WTC11 (cell line): ENCODE data around the gene ANO4. TPM values are rescaled to one million over a fixed set of nuclear protein-coding genes. Genes with fewer than 3 reads are reported as not detected.

Experiments
- ATAC-seq: fragments of 200-7000 bp; cut with Tn5 transposase; 2 replicates; pipeline ENCODE4 v1.10.0; 2021; ENCODE audit warnings: mild to moderate bottlenecking, moderate library complexity
- CTCF ChIA-PET: fragments of 300-600 bp; sonication (Branson Sonifier 250); formaldehyde crosslinking; loops from one replicate; lab custom pipeline; 2021; ENCODE audit warnings: antibody characterized with exemption; lab: Charles Lee
- POLR2A ChIA-PET: fragments of 350-600 bp; sonication (Branson Sonifier 250); formaldehyde crosslinking; loops from one replicate; lab custom pipeline; 2021; ENCODE audit warnings: antibody characterized with exemption; lab: Charles Lee
- DNase-seq: peaks from one replicate; pipeline ENCODE4 v3.0.0; 2021; ENCODE audit warnings: low spot score
- H3K27ac Mint-ChIP-seq: 2 replicates; pipeline ENCODE4 v1.8.0; 2021; ENCODE audit warnings: mixed read lengths
- H3K27me3 Mint-ChIP-seq: 2 replicates; pipeline ENCODE4 v1.8.0; 2021; ENCODE audit warnings: low read depth, mild to moderate bottlenecking, moderate library complexity, mixed read lengths
- H3K36me3 Mint-ChIP-seq: 2 replicates; pipeline ENCODE4 v1.8.0; 2021; ENCODE audit warnings: mixed read lengths
- H3K4me1 Mint-ChIP-seq: 2 replicates; pipeline ENCODE4 v1.8.0; 2022; ENCODE audit warnings: mixed read lengths
- H3K4me3 Mint-ChIP-seq: 2 replicates; pipeline ENCODE4 v1.8.0; 2021; ENCODE audit warnings: mild to moderate bottlenecking, moderate library complexity, mixed read lengths
- H3K9me3 Mint-ChIP-seq: 2 replicates; pipeline ENCODE4 v1.8.0; 2021; ENCODE audit warnings: mixed read lengths
- ARID4B ChIP-seq: sonication (generic); formaldehyde crosslinking; IDR thresholded peaks from 2 replicates; pipeline ENCODE4 v1.8.0; 2023; ENCODE audit warnings: missing genetic modification reagents, mild to moderate bottlenecking, borderline replicate concordance
- ATF1 ChIP-seq: sonication (generic); formaldehyde crosslinking; IDR thresholded peaks from 2 replicates; pipeline ENCODE4 v1.8.1; 2023; ENCODE audit warnings: mild to moderate bottlenecking, moderate library complexity, missing genetic modification reagents
- ATF3 ChIP-seq: sonication (generic); formaldehyde crosslinking; conservative IDR thresholded peaks from 2 replicates; pipeline ENCODE4 v1.8.1; 2022; ENCODE audit warnings: mild to moderate bottlenecking, missing genetic modification reagents
- ELF4 ChIP-seq: sonication (generic); formaldehyde crosslinking; IDR thresholded peaks from 2 replicates; pipeline ENCODE4 v1.8.1; 2022; ENCODE audit warnings: low read depth, mild to moderate bottlenecking, moderate library complexity, missing genetic modification reagents
- EMX1 ChIP-seq: fragments of 250-450 bp; sonication (Bioruptor Pico); IDR thresholded peaks from 2 replicates; pipeline ENCODE4 v1.8.0; 2021; ENCODE audit warnings: mild to moderate bottlenecking
- ETV6 ChIP-seq: sonication (generic); formaldehyde crosslinking; IDR thresholded peaks from 2 replicates; pipeline ENCODE4 v1.8.1; 2022; ENCODE audit warnings: mild to moderate bottlenecking, missing genetic modification reagents
- GRHL2 ChIP-seq: fragments of 250-450 bp; sonication (Bioruptor Pico); IDR thresholded peaks from 2 replicates; pipeline ENCODE4 v1.8.0; 2022; ENCODE audit warnings: mild to moderate bottlenecking, moderate library complexity; ENCODE audit not compliant: insufficient replicate concordance, severe bottlenecking
- IRF1 ChIP-seq: sonication (generic); formaldehyde crosslinking; IDR thresholded peaks from 2 replicates; pipeline ENCODE4 v1.8.0; 2023; ENCODE audit warnings: missing genetic modification reagents
- JAZF1 ChIP-seq: fragments of 250-450 bp; sonication (Bioruptor Pico); IDR thresholded peaks from 2 replicates; pipeline ENCODE4 v1.9.0; 2021; ENCODE audit warnings: moderate library complexity, mild to moderate bottlenecking, inconsistent platforms
- MAX ChIP-seq: sonication (generic); formaldehyde crosslinking; IDR thresholded peaks from 2 replicates; pipeline ENCODE4 v1.8.0; 2022; ENCODE audit warnings: mild to moderate bottlenecking, missing genetic modification reagents
- MYBL2 ChIP-seq: sonication (generic); formaldehyde crosslinking; IDR thresholded peaks from 2 replicates; pipeline ENCODE4 v1.8.1; 2023; ENCODE audit warnings: mild to moderate bottlenecking, moderate library complexity, missing genetic modification reagents
- NFE2L1 ChIP-seq: sonication (generic); formaldehyde crosslinking; IDR thresholded peaks from 2 replicates; pipeline ENCODE4 v1.8.1; 2023; ENCODE audit warnings: missing genetic modification reagents
- NFYB ChIP-seq: sonication (generic); formaldehyde crosslinking; conservative IDR thresholded peaks from 2 replicates; pipeline ENCODE4 v1.8.0; 2022; ENCODE audit warnings: low read depth, missing genetic modification reagents
- NR1H2 ChIP-seq: sonication (generic); formaldehyde crosslinking; IDR thresholded peaks from 2 replicates; pipeline ENCODE4 v1.9.0; 2021; ENCODE audit warnings: mild to moderate bottlenecking, moderate library complexity, missing genetic modification reagents
- PREB ChIP-seq: sonication (generic); formaldehyde crosslinking; IDR thresholded peaks from 2 replicates; pipeline ENCODE4 v1.8.1; 2022; ENCODE audit warnings: mild to moderate bottlenecking, missing genetic modification reagents, moderate library complexity, borderline replicate concordance
- SMAD4 ChIP-seq: sonication (generic); formaldehyde crosslinking; IDR thresholded peaks from 2 replicates; pipeline ENCODE4 v1.8.0; 2022; ENCODE audit warnings: mild to moderate bottlenecking, missing genetic modification reagents
- USF1 ChIP-seq: sonication (generic); formaldehyde crosslinking; IDR thresholded peaks from 2 replicates; pipeline ENCODE4 v1.8.0; 2022; ENCODE audit warnings: mild to moderate bottlenecking, missing genetic modification reagents
- ZNF121 ChIP-seq: sonication (generic); formaldehyde crosslinking; IDR thresholded peaks from 2 replicates; pipeline ENCODE4 v1.8.0; 2023; ENCODE audit warnings: missing genetic modification reagents
- ZNF263 ChIP-seq: sonication (generic); formaldehyde crosslinking; IDR thresholded peaks from 2 replicates; pipeline ENCODE4 v1.8.1; 2022; ENCODE audit warnings: low read depth, mild to moderate bottlenecking, moderate library complexity, missing genetic modification reagents
- ZNF423 ChIP-seq: fragments of 250-450 bp; sonication (Bioruptor Pico); IDR thresholded peaks from 2 replicates; pipeline ENCODE4 v2.1.2; 2022; ENCODE audit warnings: mild to moderate bottlenecking, moderate library complexity
- total RNA-seq: library from RNA; stranded (reverse); gene quantifications from 3 replicates; pipeline ENCODE4 v1.2.3, GENCODE V29; 2021
- TF ChIP-seq, protein P1 (sequence below): sonication (generic); formaldehyde crosslinking; IDR thresholded peaks from 2 replicates; pipeline ENCODE4 v1.8.1; 2023; ENCODE audit warnings: mild to moderate bottlenecking, missing genetic modification reagents, moderate library complexity
- TF ChIP-seq, protein P2 (sequence below): fragments of 250-450 bp; sonication (Bioruptor Pico); IDR thresholded peaks from 2 replicates; pipeline ENCODE4 v1.9.0; 2021; ENCODE audit warnings: moderate library complexity, mild to moderate bottlenecking, inconsistent platforms, borderline replicate concordance
- TF ChIP-seq, protein P3 (sequence below): sonication (generic); formaldehyde crosslinking; IDR thresholded peaks from 2 replicates; pipeline ENCODE4 v1.8.1; 2022; ENCODE audit warnings: missing genetic modification reagents, borderline replicate concordance

Gene ANO4
- total RNA-seq, 1 experiment from 2014 or later, result 2.6 TPM

DNA sequence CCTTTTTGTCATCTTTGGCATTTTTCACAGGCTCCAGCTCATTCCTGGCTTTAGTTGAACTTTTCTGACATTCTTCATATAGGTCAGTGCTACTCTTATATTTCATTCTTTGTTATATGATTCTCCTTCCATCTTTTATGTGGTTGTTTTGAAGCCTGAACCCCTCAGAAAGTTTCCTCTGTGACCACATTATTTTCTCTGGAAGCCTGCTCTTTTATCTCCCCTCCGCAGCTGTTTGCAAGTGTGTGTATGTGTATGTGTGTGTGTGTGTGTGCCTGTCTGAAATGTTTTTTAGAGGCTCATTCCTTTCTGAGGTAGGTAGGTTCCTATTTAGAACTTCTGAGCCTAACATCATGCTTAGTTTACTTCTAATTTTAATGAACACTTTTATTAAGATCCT is 47.6 kb downstream of the ANO4 start:
- H3K36me3 Mint-ChIP-seq, result no peaks in the 10 kb centered on the region
- CTCF ChIA-PET, result no interaction called here
- no peaks in the 10 kb centered on the region for H3K9me3 Mint-ChIP-seq
- DNase-seq (no peak), ATAC-seq (no peak)
- no peak overlapping the region for H3K4me3 Mint-ChIP-seq
- TF ChIP-seq IRF1 (no peak), EMX1 (no peak), ZNF121 (no peak), ELF4 (CRISPR knock-in tag) (no peak), ARID4B (CRISPR knock-in tag) (no peak), NFYB (CRISPR knock-in tag) (no peak), JAZF1 (no peak), MYBL2 (no peak), USF1 (CRISPR knock-in tag) (no peak)
- TF ChIP-seq, protein P1, sequence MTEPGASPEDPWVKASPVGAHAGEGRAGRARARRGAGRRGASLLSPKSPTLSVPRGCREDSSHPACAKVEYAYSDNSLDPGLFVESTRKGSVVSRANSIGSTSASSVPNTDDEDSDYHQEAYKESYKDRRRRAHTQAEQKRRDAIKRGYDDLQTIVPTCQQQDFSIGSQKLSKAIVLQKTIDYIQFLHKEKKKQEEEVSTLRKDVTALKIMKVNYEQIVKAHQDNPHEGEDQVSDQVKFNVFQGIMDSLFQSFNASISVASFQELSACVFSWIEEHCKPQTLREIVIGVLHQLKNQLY (CRISPR knock-in tag), result no peak
- H3K27me3 Mint-ChIP-seq, result no peaks in the 10 kb centered on the region
- POLR2A ChIA-PET, result interaction anchor here (0.5 kb wide), 1 partner anchor 331 kb away, joined by 3 read pairs; no protein-coding TSS in a partner anchor
- no peaks in the 10 kb centered on the region for H3K4me1 Mint-ChIP-seq
- H3K27ac Mint-ChIP-seq, result no peak overlapping the region

DNA sequence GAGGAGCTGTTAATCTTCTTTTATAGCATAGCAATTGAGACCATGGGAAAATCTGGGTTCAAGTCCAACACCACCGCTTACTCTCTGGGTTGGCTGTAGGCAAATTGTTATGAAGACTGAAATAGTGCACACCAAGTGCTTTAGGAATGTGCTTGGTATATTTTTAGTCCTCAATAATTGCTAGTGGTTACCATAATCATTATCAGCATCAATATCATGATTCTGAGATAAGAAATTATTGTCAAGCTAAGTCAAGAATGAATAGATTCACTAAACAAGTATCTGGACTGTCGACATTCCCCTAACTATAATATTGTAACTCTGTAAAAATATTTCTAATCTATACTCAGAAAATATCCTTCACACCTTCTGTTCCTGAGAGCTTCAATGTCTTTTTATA is 48.5 kb downstream of the ANO4 start:
- Mint-ChIP-seq H3K27ac (no peak overlapping the region), H3K9me3 (no peaks in the 10 kb centered on the region), H3K4me3 (no peak overlapping the region), H3K4me1 (no peaks in the 10 kb centered on the region), H3K27me3 (no peaks in the 10 kb centered on the region), H3K36me3 (no peaks in the 10 kb centered on the region)
- no peak for DNase-seq
- POLR2A ChIA-PET, result no interaction called here
- CTCF ChIA-PET, result no interaction called here
- no peak for TF ChIP-seq ATF1 (CRISPR knock-in tag)
- no peak for ATAC-seq

- Mint-ChIP-seq H3K36me3 (no peaks in the 10 kb centered on the region), H3K4me1 (no peaks in the 10 kb centered on the region), H3K27ac (no peak overlapping the region), H3K27me3 (no peaks in the 10 kb centered on the region), H3K9me3 (no peaks in the 10 kb centered on the region), H3K4me3 (no peak overlapping the region)
- ATAC-seq (no peak), DNase-seq (no peak)
- ChIA-PET CTCF (no interaction called here), POLR2A (no interaction called here)
- TF ChIP-seq, protein P2, sequence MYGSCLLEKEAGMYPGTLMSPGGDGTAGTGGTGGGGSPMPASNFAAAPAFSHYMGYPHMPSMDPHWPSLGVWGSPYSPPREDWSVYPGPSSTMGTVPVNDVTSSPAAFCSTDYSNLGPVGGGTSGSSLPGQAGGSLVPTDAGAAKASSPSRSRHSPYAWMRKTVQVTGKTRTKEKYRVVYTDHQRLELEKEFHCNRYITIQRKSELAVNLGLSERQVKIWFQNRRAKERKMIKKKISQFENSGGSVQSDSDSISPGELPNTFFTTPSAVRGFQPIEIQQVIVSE, result no peak
- no peak for TF ChIP-seq ELF4 (CRISPR knock-in tag)
- TF ChIP-seq ZNF263 (CRISPR knock-in tag), result no peak
- no peak for TF ChIP-seq NR1H2 (CRISPR knock-in tag)
- no peak for TF ChIP-seq MAX (CRISPR knock-in tag)
- TF ChIP-seq ATF3 (CRISPR knock-in tag), result no peak
- no peak for TF ChIP-seq NFE2L1
- no peak for TF ChIP-seq SMAD4 (CRISPR knock-in tag)
- no peak for TF ChIP-seq ZNF423 (CRISPR knock-in tag)
- TF ChIP-seq GRHL2 (CRISPR knock-in tag), result no peak
- TF ChIP-seq PREB, result no peak
- TF ChIP-seq ETV6 (CRISPR knock-in tag), result no peak
- TF ChIP-seq, protein P3, sequence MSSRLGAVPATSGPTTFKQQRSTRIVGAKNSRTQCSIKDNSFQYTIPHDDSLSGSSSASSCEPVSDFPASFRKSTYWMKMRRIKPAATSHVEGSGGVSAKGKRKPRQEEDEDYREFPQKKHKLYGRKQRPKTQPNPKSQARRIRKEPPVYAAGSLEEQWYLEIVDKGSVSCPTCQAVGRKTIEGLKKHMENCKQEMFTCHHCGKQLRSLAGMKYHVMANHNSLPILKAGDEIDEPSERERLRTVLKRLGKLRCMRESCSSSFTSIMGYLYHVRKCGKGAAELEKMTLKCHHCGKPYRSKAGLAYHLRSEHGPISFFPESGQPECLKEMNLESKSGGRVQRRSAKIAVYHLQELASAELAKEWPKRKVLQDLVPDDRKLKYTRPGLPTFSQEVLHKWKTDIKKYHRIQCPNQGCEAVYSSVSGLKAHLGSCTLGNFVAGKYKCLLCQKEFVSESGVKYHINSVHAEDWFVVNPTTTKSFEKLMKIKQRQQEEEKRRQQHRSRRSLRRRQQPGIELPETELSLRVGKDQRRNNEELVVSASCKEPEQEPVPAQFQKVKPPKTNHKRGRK (CRISPR knock-in tag), result no peak
Measured at GRCh38 chr12:100845095-100845494, 50.5 kb downstream of the ANO4 start.
